HL-60 (cell line): ENCODE data around the gene FBXO17.

Experiments
- DNase-seq, 2 experiments: peaks; one replicate each; pipeline ENCODE4 v3.0.0-alpha.2; 2010 to 2020; ENCODE audit warnings: low read depth in 1 of 2, low spot score in 1 of 2
- H3K27ac ChIP-seq: fragments of 250-450 bp; sonication (Bioruptor Pico); replicated peaks from 2 replicates; pipeline ENCODE4 v1.5.1; 2020; ENCODE audit warnings: mild to moderate bottlenecking, moderate library complexity
- H3K27me3 ChIP-seq: fragments of 250-450 bp; sonication (Bioruptor Pico); 2 replicates; pipeline ENCODE4 v1.5.1; 2021; ENCODE audit warnings: mild to moderate bottlenecking, moderate library complexity; ENCODE audit not compliant: insufficient read depth, poor library complexity, severe bottlenecking
- H3K4me3 ChIP-seq: replicated peaks from 2 replicates; pipeline ENCODE4 v1.5.1; 2011; ENCODE audit warnings: mild to moderate bottlenecking, control low read depth, low read length; ENCODE audit not compliant: insufficient read depth
- CTCF ChIP-seq: IDR thresholded peaks from one replicate; pipeline ENCODE4 v1.5.1; 2011; ENCODE audit warnings: low read length, control low read depth, inconsistent platforms; ENCODE audit not compliant: insufficient read depth
- GABPA ChIP-seq: IDR thresholded peaks from 2 replicates; pipeline ENCODE4 v1.6.1; 2012; ENCODE audit warnings: low read depth
- POLR2AphosphoS5 ChIP-seq: IDR thresholded peaks from 2 replicates; pipeline ENCODE4 v1.6.1; 2012; ENCODE audit warnings: low read depth
- SPI1 ChIP-seq: IDR thresholded peaks from 2 replicates; pipeline ENCODE4 v1.6.1; 2012; ENCODE audit warnings: low read depth, mild to moderate bottlenecking, borderline replicate concordance
- TF ChIP-seq, protein P1 (sequence below): IDR thresholded peaks from 2 replicates; pipeline ENCODE4 v1.6.1; 2012; ENCODE audit warnings: low read depth; ENCODE audit not compliant: insufficient replicate concordance

The FBXO17 gene

DNA sequence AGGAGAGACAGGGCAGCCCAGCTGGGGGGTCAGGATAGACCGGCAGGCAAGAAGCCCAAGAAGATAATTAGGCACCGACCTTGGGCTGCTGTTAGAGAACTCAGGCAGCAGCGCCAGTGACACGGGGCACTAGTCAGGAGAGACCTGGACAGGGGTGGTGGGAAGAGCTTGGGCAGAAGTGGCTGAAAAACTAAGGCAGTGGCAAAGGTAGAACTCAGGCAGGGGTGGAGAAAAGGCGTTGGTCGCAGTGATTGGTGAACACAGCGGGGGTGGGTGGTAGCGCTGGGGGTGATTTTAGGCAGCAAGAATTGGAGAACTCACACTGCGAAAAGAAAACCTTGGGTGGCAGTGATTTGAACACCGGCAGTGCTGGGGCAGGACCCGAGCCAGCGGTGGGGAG is 67.9 kb downstream of the FBXO17 start:
- no peak for DNase-seq

GRCh38 chr19:38907227-38907626 is 68.3 kb downstream of the FBXO17 start:
- DNase-seq, result no peak
- no peaks in the 10 kb centered on the region for H3K27me3 ChIP-seq
- TF ChIP-seq POLR2AphosphoS5, result no peak
- TF ChIP-seq GABPA, result no peak
- no peak for TF ChIP-seq CTCF
- TF ChIP-seq, protein P1, sequence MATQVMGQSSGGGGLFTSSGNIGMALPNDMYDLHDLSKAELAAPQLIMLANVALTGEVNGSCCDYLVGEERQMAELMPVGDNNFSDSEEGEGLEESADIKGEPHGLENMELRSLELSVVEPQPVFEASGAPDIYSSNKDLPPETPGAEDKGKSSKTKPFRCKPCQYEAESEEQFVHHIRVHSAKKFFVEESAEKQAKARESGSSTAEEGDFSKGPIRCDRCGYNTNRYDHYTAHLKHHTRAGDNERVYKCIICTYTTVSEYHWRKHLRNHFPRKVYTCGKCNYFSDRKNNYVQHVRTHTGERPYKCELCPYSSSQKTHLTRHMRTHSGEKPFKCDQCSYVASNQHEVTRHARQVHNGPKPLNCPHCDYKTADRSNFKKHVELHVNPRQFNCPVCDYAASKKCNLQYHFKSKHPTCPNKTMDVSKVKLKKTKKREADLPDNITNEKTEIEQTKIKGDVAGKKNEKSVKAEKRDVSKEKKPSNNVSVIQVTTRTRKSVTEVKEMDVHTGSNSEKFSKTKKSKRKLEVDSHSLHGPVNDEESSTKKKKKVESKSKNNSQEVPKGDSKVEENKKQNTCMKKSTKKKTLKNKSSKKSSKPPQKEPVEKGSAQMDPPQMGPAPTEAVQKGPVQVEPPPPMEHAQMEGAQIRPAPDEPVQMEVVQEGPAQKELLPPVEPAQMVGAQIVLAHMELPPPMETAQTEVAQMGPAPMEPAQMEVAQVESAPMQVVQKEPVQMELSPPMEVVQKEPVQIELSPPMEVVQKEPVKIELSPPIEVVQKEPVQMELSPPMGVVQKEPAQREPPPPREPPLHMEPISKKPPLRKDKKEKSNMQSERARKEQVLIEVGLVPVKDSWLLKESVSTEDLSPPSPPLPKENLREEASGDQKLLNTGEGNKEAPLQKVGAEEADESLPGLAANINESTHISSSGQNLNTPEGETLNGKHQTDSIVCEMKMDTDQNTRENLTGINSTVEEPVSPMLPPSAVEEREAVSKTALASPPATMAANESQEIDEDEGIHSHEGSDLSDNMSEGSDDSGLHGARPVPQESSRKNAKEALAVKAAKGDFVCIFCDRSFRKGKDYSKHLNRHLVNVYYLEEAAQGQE, result no peak
- TF ChIP-seq SPI1, result no peak
- H3K4me3 ChIP-seq, result no peak overlapping the region
- H3K27ac ChIP-seq, result no peak overlapping the region

More for the DNA sequence above, 67.9 kb downstream of the FBXO17 start:
- Histone ChIP-seq H3K4me3 (no peak overlapping the region), H3K27me3 (no peaks in the 10 kb centered on the region), H3K27ac (no peak overlapping the region)
- TF ChIP-seq GABPA, result no peak
- TF ChIP-seq CTCF, result no peak
- no peak for TF ChIP-seq POLR2AphosphoS5
- TF ChIP-seq SPI1, result no peak

DNA sequence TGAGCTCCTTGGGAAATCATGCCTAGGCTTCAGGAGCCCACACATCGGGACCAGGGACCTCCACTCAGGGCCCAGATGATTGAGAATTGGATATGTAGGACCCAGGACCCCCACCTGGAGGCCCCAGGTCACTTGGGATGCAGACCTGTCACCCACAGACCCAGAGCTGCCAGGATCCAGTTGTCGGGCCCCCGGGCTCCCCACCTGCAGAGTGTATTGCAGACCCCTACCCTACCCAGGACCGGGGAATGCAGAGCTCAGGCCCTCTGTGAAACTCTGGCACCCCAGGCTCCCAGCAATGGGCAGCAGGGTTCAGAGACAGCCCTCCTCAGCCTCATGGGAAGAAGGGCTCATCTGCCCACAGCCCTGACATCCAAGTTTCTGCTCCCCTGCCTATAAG is 69.9 kb downstream of the FBXO17 start:
- Histone ChIP-seq H3K4me3 (no peak overlapping the region), H3K27me3 (no peaks in the 10 kb centered on the region), H3K27ac (no peak overlapping the region)
- TF ChIP-seq, protein P1, result no peak
- no peak for TF ChIP-seq SPI1
- TF ChIP-seq POLR2AphosphoS5, result no peak
- TF ChIP-seq GABPA, result no peak
- no peak for TF ChIP-seq CTCF
- DNase-seq, result no peak
